H1 (cell line): ENCODE measurements around the gene CYP2W1. TPM values are rescaled to one million over a fixed set of nuclear protein-coding genes. Genes with fewer than 3 reads are reported as not detected.

Source experiments
- POLR2AphosphoS5 ChIP-seq: IDR thresholded peaks from 2 replicates; pipeline ENCODE4 v1.6.1; 2011; ENCODE audit warnings: low read depth, low read length
- RNF2 ChIP-seq: fragments of 200-900, 300-1000 bp; sonication (generic); IDR thresholded peaks from 2 replicates; pipeline ENCODE4 v1.7.1; 2016; ENCODE audit warnings: borderline replicate concordance, low read depth, mild to moderate bottlenecking, antibody characterized with exemption, low read length; ENCODE audit not compliant: poor library complexity, severe bottlenecking; ENCODE audit errors: missing control alignments
- SP2 ChIP-seq: IDR thresholded peaks from 2 replicates; pipeline ENCODE4 v1.6.1; 2012; ENCODE audit warnings: mild to moderate bottlenecking, low read length, inconsistent platforms
- polyA plus RNA-seq, 7 experiments: library from polyadenylated mRNA; depleted of rRNA in 3 of 7; stranded (reverse) in 5 of 7; unstranded in 2 of 7; fragments of >200 nt in 5 of 7; fragments of 200-250 nt in 2 of 7; gene quantifications; 1 replicate in 5 of 7; 2 replicates in 1 of 7; 4 replicates in 1 of 7; pipeline versions ENCODE4 v1.2.1 to v1.2.3, GENCODE V29; 2011 to 2013; ENCODE audit warnings: missing spikeins in 2 of 7, mixed read lengths in 2 of 7
- total RNA-seq: library from RNA; stranded (reverse); fragmentation: NEBNext Ultra II Directional; extraction: Animal tissue kit (Norgen Biotek cat#: 25700); gene quantifications from 2 replicates; pipeline ENCODE4 v1.2.1, GENCODE V29; 2021
- TF ChIP-seq, protein P1 (sequence below): IDR thresholded peaks from 2 replicates; pipeline ENCODE4 v1.6.1; 2011; ENCODE audit warnings: low read depth, mild to moderate bottlenecking, low read length; ENCODE audit not compliant: insufficient read depth

The CYP2W1 gene
- total and polyA plus RNA-seq, 2 of the 8 experiments (the other 6 are each of a cell fraction or from before 2014, with no cell fraction given) = not detected

DNA sequence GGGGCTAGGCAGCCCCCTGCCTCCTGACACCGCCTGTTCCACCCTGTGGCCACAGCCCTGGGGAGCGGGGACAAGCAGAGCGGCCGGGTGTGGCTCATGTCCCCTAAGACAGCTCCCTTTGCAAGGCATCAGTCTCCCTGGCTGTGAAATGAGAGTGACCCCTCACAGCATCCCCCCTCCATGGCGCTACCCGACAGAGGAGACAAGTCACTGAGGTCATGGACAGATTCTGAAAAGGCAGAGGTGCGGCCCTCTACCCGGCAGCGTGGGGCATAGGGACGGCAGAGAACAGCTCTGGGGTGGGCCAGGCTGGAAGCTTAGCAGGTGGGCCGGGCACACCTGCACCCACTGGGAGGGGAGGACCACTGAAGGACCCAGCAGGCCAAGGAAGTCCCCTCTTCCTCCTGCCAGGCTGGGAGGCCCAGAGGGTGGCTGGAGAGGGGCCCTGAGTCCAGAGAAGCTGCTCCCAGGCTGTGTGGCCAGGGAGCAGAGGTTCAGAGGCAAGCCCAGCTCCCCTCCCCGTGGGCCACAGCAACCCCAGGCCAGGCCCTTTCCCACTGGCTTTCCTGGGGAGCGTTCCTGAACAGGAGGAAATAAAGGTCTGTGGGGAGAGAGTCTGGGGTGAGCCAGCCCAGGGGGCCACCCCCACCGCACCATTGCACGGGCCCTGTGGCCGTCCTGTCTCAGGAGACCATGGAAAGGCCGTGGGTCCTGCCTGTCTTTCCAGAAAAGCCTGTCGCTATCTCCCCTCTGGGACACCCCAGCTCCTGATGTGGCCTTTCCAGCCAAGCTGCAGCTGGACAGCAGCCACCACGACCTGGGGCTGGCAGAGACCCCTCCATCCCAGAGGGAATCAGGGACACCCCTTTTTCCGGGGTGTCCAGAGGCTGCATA lies 30.2 kb upstream of the CYP2W1 start (continued):
- TF ChIP-seq RNF2 (no peak), POLR2AphosphoS5 (no peak), SP2 (no peak)
- TF ChIP-seq, protein P1, sequence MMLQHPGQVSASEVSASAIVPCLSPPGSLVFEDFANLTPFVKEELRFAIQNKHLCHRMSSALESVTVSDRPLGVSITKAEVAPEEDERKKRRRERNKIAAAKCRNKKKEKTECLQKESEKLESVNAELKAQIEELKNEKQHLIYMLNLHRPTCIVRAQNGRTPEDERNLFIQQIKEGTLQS = no peak
